K562 (cell line): ENCODE data around the gene ARHGEF17. TPM values are rescaled to one million over a fixed set of nuclear protein-coding genes. Genes with fewer than 3 reads are reported as not detected.

Experiments used
- polyA plus RNA-seq, 8 experiments: library from polyadenylated mRNA; depleted of rRNA in 4 of 8; stranded (reverse) in 5 of 8; unstranded in 3 of 8; fragments of >200 nt; fragmentation: Nextera tagmentation in 2 of 8; fragmentation: Illumina TruSeq in 1 of 8; extraction: Ambion mirVana in 2 of 8; extraction: Trizol in 1 of 8; gene quantifications; 2 replicates each; pipeline versions ENCODE4 v1.2.1 to v1.2.3, GENCODE V29; 2011 to 2014; ENCODE audit warnings: inconsistent platforms in 1 of 8, missing spikeins in 1 of 8
- total RNA-seq, 7 experiments: library from RNA; depleted of rRNA in 6 of 7; stranded (reverse); fragments of >200 nt in 6 of 7; fragmentation: Illumina TruSeq in 2 of 7; extraction: Trizol in 2 of 7; gene quantifications; 2 replicates each; pipeline versions ENCODE4 v1.2.1 to v1.2.3, GENCODE V29; 2011 to 2021; ENCODE audit warnings: low replicate concordance in 1 of 7
- TF ChIP-seq, protein P1 (sequence below), 2 experiments: fragments of 450-650 bp; formaldehyde crosslinking in 1 of 2; IDR thresholded peaks; 2 replicates each; pipeline versions ENCODE4 v1.4.0 to v1.6.1; 2014 to 2020; ENCODE audit warnings: mild to moderate bottlenecking in 2 of 2, borderline replicate concordance in 1 of 2, low read depth in 1 of 2

ARHGEF17 gene
- total and polyA plus RNA-seq, 9 of the 15 experiments (the other 6 are each of a cell fraction or from before 2014, with no cell fraction given) = 0.04 to 0.68 (median 0.10) TPM; not detected in 2

DNA sequence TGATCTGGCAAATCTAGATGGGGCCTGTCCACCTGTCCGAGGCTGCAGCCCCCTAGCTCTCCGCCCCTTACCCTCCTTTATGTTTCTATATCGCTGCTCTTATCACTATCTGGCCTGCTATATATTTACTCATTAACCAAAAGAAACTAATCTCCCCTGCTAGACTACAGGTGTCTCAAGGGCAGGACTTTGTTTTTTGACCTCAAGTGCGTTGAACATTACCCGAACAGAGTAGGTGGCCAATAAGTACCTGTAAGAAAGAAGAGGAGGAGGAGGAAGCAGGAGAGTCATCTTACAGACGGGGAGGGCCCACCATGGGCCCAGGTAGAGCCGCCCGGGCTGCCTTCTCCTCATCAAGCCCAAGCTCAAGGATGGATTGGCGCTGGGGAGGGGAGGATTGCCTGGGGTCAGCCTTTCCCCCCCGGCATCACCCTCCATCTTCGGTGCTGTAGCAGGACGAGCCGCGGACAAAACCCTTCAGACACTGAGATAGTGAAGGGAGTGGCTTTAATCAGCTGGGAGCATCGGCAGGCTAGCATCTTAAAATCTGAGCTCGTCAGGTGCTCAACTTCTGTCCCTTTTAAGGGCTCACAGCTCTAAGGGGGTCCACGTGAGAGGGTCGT, 37.1 kb upstream of the ARHGEF17 start (continued):
- TF ChIP-seq, protein P1, sequence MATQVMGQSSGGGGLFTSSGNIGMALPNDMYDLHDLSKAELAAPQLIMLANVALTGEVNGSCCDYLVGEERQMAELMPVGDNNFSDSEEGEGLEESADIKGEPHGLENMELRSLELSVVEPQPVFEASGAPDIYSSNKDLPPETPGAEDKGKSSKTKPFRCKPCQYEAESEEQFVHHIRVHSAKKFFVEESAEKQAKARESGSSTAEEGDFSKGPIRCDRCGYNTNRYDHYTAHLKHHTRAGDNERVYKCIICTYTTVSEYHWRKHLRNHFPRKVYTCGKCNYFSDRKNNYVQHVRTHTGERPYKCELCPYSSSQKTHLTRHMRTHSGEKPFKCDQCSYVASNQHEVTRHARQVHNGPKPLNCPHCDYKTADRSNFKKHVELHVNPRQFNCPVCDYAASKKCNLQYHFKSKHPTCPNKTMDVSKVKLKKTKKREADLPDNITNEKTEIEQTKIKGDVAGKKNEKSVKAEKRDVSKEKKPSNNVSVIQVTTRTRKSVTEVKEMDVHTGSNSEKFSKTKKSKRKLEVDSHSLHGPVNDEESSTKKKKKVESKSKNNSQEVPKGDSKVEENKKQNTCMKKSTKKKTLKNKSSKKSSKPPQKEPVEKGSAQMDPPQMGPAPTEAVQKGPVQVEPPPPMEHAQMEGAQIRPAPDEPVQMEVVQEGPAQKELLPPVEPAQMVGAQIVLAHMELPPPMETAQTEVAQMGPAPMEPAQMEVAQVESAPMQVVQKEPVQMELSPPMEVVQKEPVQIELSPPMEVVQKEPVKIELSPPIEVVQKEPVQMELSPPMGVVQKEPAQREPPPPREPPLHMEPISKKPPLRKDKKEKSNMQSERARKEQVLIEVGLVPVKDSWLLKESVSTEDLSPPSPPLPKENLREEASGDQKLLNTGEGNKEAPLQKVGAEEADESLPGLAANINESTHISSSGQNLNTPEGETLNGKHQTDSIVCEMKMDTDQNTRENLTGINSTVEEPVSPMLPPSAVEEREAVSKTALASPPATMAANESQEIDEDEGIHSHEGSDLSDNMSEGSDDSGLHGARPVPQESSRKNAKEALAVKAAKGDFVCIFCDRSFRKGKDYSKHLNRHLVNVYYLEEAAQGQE (IDR thresholded peaks at IDR 0.05; ENCODE audit: borderline replicate concordance) = no peak
- TF ChIP-seq, protein P1 (CRISPR knock-in tag; IDR thresholded peaks at IDR 0.05; ENCODE audit: low read depth) = no peak
